K562 (cell line): ENCODE measurements around the gene NR5A1.

Experiments
- MXD1 ChIP-seq: fragments of 250-450 bp; sonication (Bioruptor Pico); IDR thresholded peaks from 2 replicates; pipeline ENCODE4 v1.8.0; 2021; ENCODE audit warnings: borderline replicate concordance, mild to moderate bottlenecking, moderate library complexity; ENCODE audit not compliant: poor library complexity, severe bottlenecking
- RBM25 ChIP-seq: fragments of 200-400 bp; formaldehyde crosslinking; IDR thresholded peaks from 2 replicates; pipeline ENCODE4 v1.6.1; 2018; ENCODE audit warnings: low read length, low read depth, moderate library complexity; ENCODE audit not compliant: severe bottlenecking
- SIN3A ChIP-seq, 2 experiments: fragments of 150-350 bp in 1 of 2; IDR thresholded peaks; 2 replicates each; pipeline ENCODE4 v1.6.1; 2011 to 2016; ENCODE audit warnings: borderline replicate concordance in 2 of 2, low read depth in 2 of 2, low read length in 2 of 2, mild to moderate bottlenecking in 2 of 2, moderate library complexity in 2 of 2; ENCODE audit not compliant: control insufficient read depth in 1 of 2
- SNIP1 ChIP-seq: fragments of 450-650 bp; IDR thresholded peaks from 2 replicates; pipeline ENCODE4 v1.7.1; 2017; ENCODE audit warnings: low read depth, mild to moderate bottlenecking
- ZFX ChIP-seq: sonication (generic); formaldehyde crosslinking; IDR thresholded peaks from 2 replicates; pipeline ENCODE4 v1.8.0; 2022; ENCODE audit warnings: mild to moderate bottlenecking, missing genetic modification reagents, moderate library complexity
- ZNF41 ChIP-seq: fragments of 250-450 bp; sonication (Bioruptor Pico); conservative IDR thresholded peaks from 2 replicates; pipeline ENCODE4 v1.4.0; 2020; ENCODE audit warnings: mild to moderate bottlenecking
- ZNF780A ChIP-seq: fragments of 250-450 bp; sonication (Bioruptor Pico); IDR thresholded peaks from 2 replicates; pipeline ENCODE4 v1.5.0; 2021; ENCODE audit warnings: mild to moderate bottlenecking

- TF ChIP-seq SNIP1 (no peak), SIN3A (IDR thresholded peaks at IDR 0.05; ENCODE audit: borderline replicate concordance in 2 of 2, control insufficient read depth in 1 of 2, low read depth in 2 of 2, low read length in 2 of 2) (no peak), ZNF780A (no peak), ZNF41 (no peak), RBM25 (no peak), MXD1 (CRISPR knock-in tag) (no peak), ZFX (CRISPR knock-in tag) (no peak)
These were observed 18.5 kb downstream of the NR5A1 start for GRCh38 chr9:124488641-124489210.
